IMR-90 (cell line): ENCODE measurements around the gene ADAMTS16. TPM values are rescaled to one million over a fixed set of nuclear protein-coding genes. Genes with fewer than 3 reads are reported as not detected.

Experiments used
- ATAC-seq: fragments of 200-7000 bp; cut with Tn5 transposase; 2 replicates; pipeline ENCODE4 v1.9.1; 2020; ENCODE audit warnings: low read depth, mild to moderate bottlenecking, moderate library complexity
- BruUV-seq: library from RNA; stranded (reverse); fragments of 400-500 nt; replicated peaks from 2 replicates; lab custom pipeline; 2021; lab: Mats Ljungman, UMichigan
- CTCF ChIA-PET: fragments of 300-600 bp; formaldehyde crosslinking; extraction: SDS; loops from one replicate; lab custom pipeline; 2021; ENCODE audit warnings: antibody characterized with exemption; lab: Yijun Ruan, JAX
- POLR2A ChIA-PET: fragments of 300-600 bp; sonication (Branson Sonifier 250); formaldehyde crosslinking; loops from one replicate; lab custom pipeline; 2022; ENCODE audit warnings: antibody characterized with exemption; ENCODE audit not compliant: unreplicated experiment; lab: Charles Lee
- DNase-seq: peaks from one replicate; pipeline ENCODE4 v3.0.0; 2013
- H2AFZ ChIP-seq: replicated peaks from 2 replicates; pipeline ENCODE3; 2013; ENCODE audit warnings: low read length, mild to moderate bottlenecking; ENCODE audit not compliant: poor library complexity
- H2AK5ac ChIP-seq: 2 replicates; pipeline ENCODE4 v1.6.1; 2013; ENCODE audit warnings: low read depth, low read length, inconsistent platforms
- H2AK9ac ChIP-seq: replicated peaks from 2 replicates; pipeline ENCODE3; 2013; ENCODE audit warnings: mild to moderate bottlenecking, low read depth, low read length, moderate library complexity; ENCODE audit not compliant: poor library complexity
- H2BK120ac ChIP-seq: 2 replicates; pipeline ENCODE4 v1.6.1; 2013; ENCODE audit warnings: low read depth, low read length, inconsistent platforms
- H2BK15ac ChIP-seq: 3 replicates; pipeline ENCODE4 v1.6.1; 2013; ENCODE audit warnings: low read depth, low read length, inconsistent platforms
- H2BK20ac ChIP-seq: 2 replicates; pipeline ENCODE4 v1.6.1; 2013; ENCODE audit warnings: low read depth, mild to moderate bottlenecking, inconsistent platforms, low read length, moderate library complexity
- H2BK5ac ChIP-seq: 2 replicates; pipeline ENCODE4 v1.6.1; 2013; ENCODE audit warnings: mild to moderate bottlenecking, low read depth, low read length, inconsistent platforms; ENCODE audit not compliant: poor library complexity, severe bottlenecking
- H3K14ac ChIP-seq: replicated peaks from 2 replicates; pipeline ENCODE4 v1.6.1; 2013; ENCODE audit warnings: low read depth, low read length, inconsistent platforms
- H3K18ac ChIP-seq: 2 replicates; pipeline ENCODE4 v1.6.1; 2013; ENCODE audit warnings: low read depth, low read length, control low read depth
- H3K23ac ChIP-seq: 2 replicates; pipeline ENCODE4 v1.6.1; 2013; ENCODE audit warnings: low read depth, low read length, inconsistent platforms
- H3K27ac ChIP-seq: 2 replicates; pipeline ENCODE4 v1.5.1; 2013; ENCODE audit warnings: mild to moderate bottlenecking, control low read depth, low read length; ENCODE audit not compliant: insufficient read depth
- H3K27me3 ChIP-seq: 2 replicates; pipeline ENCODE4 v1.6.1; 2013; ENCODE audit warnings: low read length; ENCODE audit not compliant: control insufficient read depth, insufficient read depth
- H3K36me3 ChIP-seq: 2 replicates; pipeline ENCODE4 v1.6.1; 2013; ENCODE audit warnings: low read length, mixed read lengths; ENCODE audit not compliant: control insufficient read depth, insufficient read depth
- H3K4ac ChIP-seq: 2 replicates; pipeline ENCODE4 v1.6.1; 2013; ENCODE audit warnings: low read depth, low read length, inconsistent platforms
- H3K4me1 ChIP-seq: 2 replicates; pipeline ENCODE4 v1.6.1; 2013; ENCODE audit warnings: low read length, mixed read lengths; ENCODE audit not compliant: control insufficient read depth, insufficient read depth
- H3K4me2 ChIP-seq: 2 replicates; pipeline ENCODE4 v1.6.1; 2013; ENCODE audit warnings: low read depth, mild to moderate bottlenecking, control low read depth, low read length, moderate library complexity
- H3K4me3 ChIP-seq: 2 replicates; pipeline ENCODE4 v1.5.1; 2013; ENCODE audit warnings: low read depth, mild to moderate bottlenecking, control low read depth, low read length, moderate library complexity; ENCODE audit not compliant: insufficient read depth
- H3K56ac ChIP-seq: 2 replicates; pipeline ENCODE4 v1.6.1; 2013; ENCODE audit warnings: low read length, inconsistent platforms; ENCODE audit not compliant: insufficient read depth; ENCODE audit errors: extremely low read depth
- H3K79me1 ChIP-seq, 2 experiments: 2 replicates each; pipeline ENCODE4 v1.6.1; 2013; ENCODE audit warnings: low read length in 2 of 2, inconsistent platforms in 1 of 2, low read depth in 1 of 2
- H3K9ac ChIP-seq: 2 replicates; pipeline ENCODE4 v1.6.1; 2013; ENCODE audit warnings: low read depth, low read length, control low read depth
- H3K9me1 ChIP-seq: 2 replicates; pipeline ENCODE4 v1.6.1; 2013; ENCODE audit warnings: low read length, inconsistent platforms; ENCODE audit not compliant: insufficient read depth
- H3K9me3 ChIP-seq: 2 replicates; pipeline ENCODE4 v1.6.1; 2013; ENCODE audit warnings: low read length; ENCODE audit not compliant: control insufficient read depth, insufficient read depth
- H4K20me1 ChIP-seq: 2 replicates; pipeline ENCODE4 v1.6.1; 2013; ENCODE audit warnings: low read length, inconsistent platforms; ENCODE audit not compliant: insufficient read depth
- H4K5ac ChIP-seq: 2 replicates; pipeline ENCODE4 v1.6.1; 2013; ENCODE audit warnings: mild to moderate bottlenecking, low read depth, low read length, control low read depth
- H4K8ac ChIP-seq, 2 experiments: 2 replicates each; pipeline ENCODE4 v1.6.1; 2013; ENCODE audit warnings: low read depth in 2 of 2, low read length in 2 of 2, control low read depth in 1 of 2, inconsistent platforms in 1 of 2
- H4K91ac ChIP-seq: 2 replicates; pipeline ENCODE4 v1.6.1; 2013; ENCODE audit warnings: low read depth, low read length, inconsistent platforms; ENCODE audit not compliant: insufficient read depth
- BHLHE40 ChIP-seq: fragments of 150-350 bp; IDR thresholded peaks from 2 replicates; pipeline ENCODE4 v1.6.1; 2016; ENCODE audit warnings: mild to moderate bottlenecking, low read depth, low read length
- CEBPB ChIP-seq: IDR thresholded peaks from 2 replicates; pipeline ENCODE4 v1.6.1; 2012; ENCODE audit warnings: low read depth, low read length, improper control_type of control experiment
- CHD1 ChIP-seq: IDR thresholded peaks from 2 replicates; pipeline ENCODE4 v1.6.1; 2012; ENCODE audit warnings: low read depth, low read length, improper control_type of control experiment
- FOS ChIP-seq: fragments of 150-350 bp; IDR thresholded peaks from 2 replicates; pipeline ENCODE4 v1.6.1; 2016; ENCODE audit warnings: low read depth, low read length
- MAFK ChIP-seq: IDR thresholded peaks from 2 replicates; pipeline ENCODE4 v1.6.1; 2012; ENCODE audit warnings: low read depth, low read length, improper control_type of control experiment
- MAZ ChIP-seq: IDR thresholded peaks from 2 replicates; pipeline ENCODE4 v1.6.1; 2012; ENCODE audit warnings: low read depth, mild to moderate bottlenecking, low read length, improper control_type of control experiment, moderate library complexity, borderline replicate concordance
- MXI1 ChIP-seq: IDR thresholded peaks from 2 replicates; pipeline ENCODE4 v1.6.1; 2012; ENCODE audit warnings: low read depth, mild to moderate bottlenecking, low read length, moderate library complexity, borderline replicate concordance
- NFE2L2 ChIP-seq: fragments of 150-350 bp; IDR thresholded peaks from 2 replicates; pipeline ENCODE4 v1.6.1; 2016; ENCODE audit warnings: low read depth, mild to moderate bottlenecking, low read length
- POLR2A ChIP-seq: IDR thresholded peaks from 2 replicates; pipeline ENCODE4 v1.6.1; 2012; ENCODE audit warnings: mild to moderate bottlenecking, low read depth, low read length
- RAD21 ChIP-seq: IDR thresholded peaks from 2 replicates; pipeline ENCODE4 v1.6.1; 2012; ENCODE audit warnings: low read length, improper control_type of control experiment
- RCOR1 ChIP-seq: IDR thresholded peaks from 2 replicates; pipeline ENCODE4 v1.6.1; 2012; ENCODE audit warnings: mild to moderate bottlenecking, low read length, improper control_type of control experiment; ENCODE audit not compliant: insufficient replicate concordance
- RFX5 ChIP-seq: IDR thresholded peaks from 2 replicates; pipeline ENCODE4 v1.8.0; 2012; ENCODE audit warnings: low read depth, mild to moderate bottlenecking, low read length, moderate library complexity
- SMC3 ChIP-seq: fragments of 150-350 bp; IDR thresholded peaks from 2 replicates; pipeline ENCODE4 v1.6.1; 2016; ENCODE audit warnings: low read depth, mild to moderate bottlenecking, antibody characterized with exemption, low read length, moderate library complexity
- WGBS, 2 experiments: methylation state at CpG; one replicate each; pipeline versions ENCODE4 v1.1.5 to v1.1.7; 2013; ENCODE audit warnings: missing lambda C conversion rate in 2 of 2; ENCODE audit not compliant: insufficient read length in 1 of 2; ENCODE audit errors: extremely low coverage in 2 of 2; 5-methylcytosine and 5-hydroxymethylcytosine counted together
- dilution Hi-C: fragments of 300-500 bp; cut with HindIII; formaldehyde crosslinking; loops from one replicate; pipeline ENCODE4 v1.14.3; 2018; ENCODE audit warnings: low sequenced_read_pairs; ENCODE audit not compliant: unreplicated experiment
- in situ Hi-C: fragments of 300-500 bp; cut with MboI; formaldehyde crosslinking; loops from 3 replicates; pipeline ENCODE4 v1.14.3; 2019; ENCODE audit warnings: low sequenced_read_pairs, inconsistent platforms, mixed read lengths
- intact Hi-C: fragments of 100-400 bp; cut with micrococcal nuclease; formaldehyde crosslinking; loops from 2 replicates; pipeline ENCODE4 v1.10.0; 2022
- polyA plus RNA-seq, 3 experiments: library from polyadenylated mRNA; depleted of rRNA; stranded (reverse); fragments of >200 nt; gene quantifications; 2 replicates each; pipeline ENCODE4 v1.2.3, GENCODE V29; 2012; ENCODE audit warnings: low replicate concordance in 1 of 3
- total RNA-seq: library from RNA; depleted of rRNA; stranded (reverse); fragments of >200 nt; gene quantifications from 2 replicates; pipeline ENCODE4 v1.2.3, GENCODE V29; 2012
- TF ChIP-seq, protein P1 (sequence below): fragments of 150-350 bp; IDR thresholded peaks from 2 replicates; pipeline ENCODE4 v1.6.1; 2016; ENCODE audit warnings: low read depth, mild to moderate bottlenecking, low read length, moderate library complexity, borderline replicate concordance
- TF ChIP-seq, protein P2 (sequence below): conservative IDR thresholded peaks from 2 replicates; pipeline ENCODE4 v1.5.1; 2012; ENCODE audit warnings: mild to moderate bottlenecking, low read depth, low read length, improper control_type of control experiment

Gene ADAMTS16
- total and polyA plus RNA-seq, 2 of the 4 experiments (the other 2 are of a cell fraction): 0.09 to 0.18 TPM

DNA sequence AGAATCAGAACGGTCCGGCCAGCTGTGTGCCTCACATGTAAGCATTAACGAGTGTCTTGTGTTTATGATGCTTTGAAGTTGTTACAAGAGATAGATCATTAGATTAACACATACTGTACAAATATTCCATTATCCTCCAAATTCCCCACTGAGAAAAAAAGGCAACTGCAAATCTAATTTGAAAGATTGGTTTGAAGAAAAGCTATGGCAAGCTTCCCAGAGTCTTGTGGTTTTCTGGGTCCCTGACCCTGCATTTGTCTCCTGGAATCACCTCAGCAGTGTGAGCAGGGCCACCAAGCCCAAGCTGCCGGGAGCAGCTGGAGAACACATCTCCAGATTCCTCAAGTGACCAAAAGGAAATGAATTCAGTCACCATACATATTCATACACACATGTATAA lies 36.9 kb upstream of the ADAMTS16 start:
- WGBS, 2 experiments: no CpG with 5 or more reads among the region's 4 CpGs
- Histone ChIP-seq H3K27ac (no peak overlapping the region), H3K18ac (no peak overlapping the region), H3K79me1 (no peaks in the 10 kb centered on the region), H4K8ac (no peak overlapping the region), H2BK5ac (no peak overlapping the region), H3K36me3 (no peaks in the 10 kb centered on the region), H2AK9ac (no peak overlapping the region), H2AFZ (no peak overlapping the region), H4K20me1 (no peaks in the 10 kb centered on the region), H3K14ac (no peak overlapping the region), H3K4me2 (no peak overlapping the region), H2AK5ac (no peak overlapping the region), H2BK15ac (no peak overlapping the region), H3K4ac (no peak overlapping the region), H4K5ac (no peak overlapping the region), H2BK120ac (no peak overlapping the region), H3K23ac (no peak overlapping the region), H3K56ac (no peak overlapping the region), H3K27me3 (no peaks in the 10 kb centered on the region), H3K9ac (no peak overlapping the region), H3K4me3 (no peak overlapping the region), H3K4me1 (no peaks in the 10 kb centered on the region), H3K9me1 (no peaks in the 10 kb centered on the region), H3K9me3 (peaks cover 12% of the 10 kb centered on the region), H4K91ac (no peak overlapping the region), H2BK20ac (no peak overlapping the region)
- TF ChIP-seq RCOR1 (no peak), FOS (no peak), MAZ (no peak), MXI1 (no peak), MAFK (no peak), SMC3 (no peak), CHD1 (no peak), BHLHE40 (no peak), NFE2L2 (no peak), RFX5 (no peak), POLR2A (no peak), CEBPB (no peak), RAD21 (no peak)
- TF ChIP-seq, protein P1, sequence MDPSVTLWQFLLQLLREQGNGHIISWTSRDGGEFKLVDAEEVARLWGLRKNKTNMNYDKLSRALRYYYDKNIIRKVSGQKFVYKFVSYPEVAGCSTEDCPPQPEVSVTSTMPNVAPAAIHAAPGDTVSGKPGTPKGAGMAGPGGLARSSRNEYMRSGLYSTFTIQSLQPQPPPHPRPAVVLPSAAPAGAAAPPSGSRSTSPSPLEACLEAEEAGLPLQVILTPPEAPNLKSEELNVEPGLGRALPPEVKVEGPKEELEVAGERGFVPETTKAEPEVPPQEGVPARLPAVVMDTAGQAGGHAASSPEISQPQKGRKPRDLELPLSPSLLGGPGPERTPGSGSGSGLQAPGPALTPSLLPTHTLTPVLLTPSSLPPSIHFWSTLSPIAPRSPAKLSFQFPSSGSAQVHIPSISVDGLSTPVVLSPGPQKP: no peak
- TF ChIP-seq, protein P2, sequence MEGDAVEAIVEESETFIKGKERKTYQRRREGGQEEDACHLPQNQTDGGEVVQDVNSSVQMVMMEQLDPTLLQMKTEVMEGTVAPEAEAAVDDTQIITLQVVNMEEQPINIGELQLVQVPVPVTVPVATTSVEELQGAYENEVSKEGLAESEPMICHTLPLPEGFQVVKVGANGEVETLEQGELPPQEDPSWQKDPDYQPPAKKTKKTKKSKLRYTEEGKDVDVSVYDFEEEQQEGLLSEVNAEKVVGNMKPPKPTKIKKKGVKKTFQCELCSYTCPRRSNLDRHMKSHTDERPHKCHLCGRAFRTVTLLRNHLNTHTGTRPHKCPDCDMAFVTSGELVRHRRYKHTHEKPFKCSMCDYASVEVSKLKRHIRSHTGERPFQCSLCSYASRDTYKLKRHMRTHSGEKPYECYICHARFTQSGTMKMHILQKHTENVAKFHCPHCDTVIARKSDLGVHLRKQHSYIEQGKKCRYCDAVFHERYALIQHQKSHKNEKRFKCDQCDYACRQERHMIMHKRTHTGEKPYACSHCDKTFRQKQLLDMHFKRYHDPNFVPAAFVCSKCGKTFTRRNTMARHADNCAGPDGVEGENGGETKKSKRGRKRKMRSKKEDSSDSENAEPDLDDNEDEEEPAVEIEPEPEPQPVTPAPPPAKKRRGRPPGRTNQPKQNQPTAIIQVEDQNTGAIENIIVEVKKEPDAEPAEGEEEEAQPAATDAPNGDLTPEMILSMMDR: no peak
- ATAC-seq: no peak
- dilution Hi-C loops (no loop called here), intact Hi-C loops (no loop called here), in situ Hi-C loops (no loop called here)
- ChIA-PET POLR2A (no interaction called here), CTCF (no interaction called here)
- DNase-seq: no peak
- BruUV-seq: no TSS peak
